HL-60 (cell line): Measurements from ENCODE around the gene CCNI2.

Experiments
- GABPA ChIP-seq: IDR thresholded peaks from 2 replicates; pipeline ENCODE4 v1.6.1; 2012; ENCODE audit warnings: low read depth
- POLR2AphosphoS5 ChIP-seq: IDR thresholded peaks from 2 replicates; pipeline ENCODE4 v1.6.1; 2012; ENCODE audit warnings: low read depth
- SPI1 ChIP-seq: IDR thresholded peaks from 2 replicates; pipeline ENCODE4 v1.6.1; 2012; ENCODE audit warnings: low read depth, mild to moderate bottlenecking, borderline replicate concordance
- TF ChIP-seq, protein P1 (sequence below): IDR thresholded peaks from one replicate; pipeline ENCODE4 v1.5.1; 2011; ENCODE audit warnings: low read length, control low read depth, inconsistent platforms; ENCODE audit not compliant: insufficient read depth
- TF ChIP-seq, protein P2 (sequence below): IDR thresholded peaks from 2 replicates; pipeline ENCODE4 v1.6.1; 2012; ENCODE audit warnings: low read depth; ENCODE audit not compliant: insufficient replicate concordance

DNA sequence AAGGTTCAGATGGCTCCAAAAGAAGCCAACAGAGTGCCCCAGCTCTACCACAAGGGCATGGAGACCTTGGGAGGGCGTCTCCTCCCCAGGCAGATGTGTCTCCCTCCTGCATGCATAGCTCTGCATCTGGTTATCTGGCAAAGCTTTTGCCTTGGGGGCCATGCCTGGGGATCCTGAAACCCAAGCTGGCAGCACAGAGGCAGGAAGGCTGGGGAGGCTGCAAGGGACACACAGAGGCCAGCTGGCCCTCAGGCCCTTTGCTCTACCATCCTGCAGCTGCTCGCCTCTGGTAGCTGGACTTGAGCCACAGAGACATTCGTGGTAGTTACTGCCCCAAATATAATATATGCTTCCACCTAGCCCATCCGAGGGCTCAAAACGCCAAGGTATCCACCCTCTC, 25.9 kb downstream of the CCNI2 start:
- TF ChIP-seq, protein P1, sequence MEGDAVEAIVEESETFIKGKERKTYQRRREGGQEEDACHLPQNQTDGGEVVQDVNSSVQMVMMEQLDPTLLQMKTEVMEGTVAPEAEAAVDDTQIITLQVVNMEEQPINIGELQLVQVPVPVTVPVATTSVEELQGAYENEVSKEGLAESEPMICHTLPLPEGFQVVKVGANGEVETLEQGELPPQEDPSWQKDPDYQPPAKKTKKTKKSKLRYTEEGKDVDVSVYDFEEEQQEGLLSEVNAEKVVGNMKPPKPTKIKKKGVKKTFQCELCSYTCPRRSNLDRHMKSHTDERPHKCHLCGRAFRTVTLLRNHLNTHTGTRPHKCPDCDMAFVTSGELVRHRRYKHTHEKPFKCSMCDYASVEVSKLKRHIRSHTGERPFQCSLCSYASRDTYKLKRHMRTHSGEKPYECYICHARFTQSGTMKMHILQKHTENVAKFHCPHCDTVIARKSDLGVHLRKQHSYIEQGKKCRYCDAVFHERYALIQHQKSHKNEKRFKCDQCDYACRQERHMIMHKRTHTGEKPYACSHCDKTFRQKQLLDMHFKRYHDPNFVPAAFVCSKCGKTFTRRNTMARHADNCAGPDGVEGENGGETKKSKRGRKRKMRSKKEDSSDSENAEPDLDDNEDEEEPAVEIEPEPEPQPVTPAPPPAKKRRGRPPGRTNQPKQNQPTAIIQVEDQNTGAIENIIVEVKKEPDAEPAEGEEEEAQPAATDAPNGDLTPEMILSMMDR: no peak
- TF ChIP-seq GABPA (no peak), POLR2AphosphoS5 (no peak), SPI1 (no peak)
- TF ChIP-seq, protein P2, sequence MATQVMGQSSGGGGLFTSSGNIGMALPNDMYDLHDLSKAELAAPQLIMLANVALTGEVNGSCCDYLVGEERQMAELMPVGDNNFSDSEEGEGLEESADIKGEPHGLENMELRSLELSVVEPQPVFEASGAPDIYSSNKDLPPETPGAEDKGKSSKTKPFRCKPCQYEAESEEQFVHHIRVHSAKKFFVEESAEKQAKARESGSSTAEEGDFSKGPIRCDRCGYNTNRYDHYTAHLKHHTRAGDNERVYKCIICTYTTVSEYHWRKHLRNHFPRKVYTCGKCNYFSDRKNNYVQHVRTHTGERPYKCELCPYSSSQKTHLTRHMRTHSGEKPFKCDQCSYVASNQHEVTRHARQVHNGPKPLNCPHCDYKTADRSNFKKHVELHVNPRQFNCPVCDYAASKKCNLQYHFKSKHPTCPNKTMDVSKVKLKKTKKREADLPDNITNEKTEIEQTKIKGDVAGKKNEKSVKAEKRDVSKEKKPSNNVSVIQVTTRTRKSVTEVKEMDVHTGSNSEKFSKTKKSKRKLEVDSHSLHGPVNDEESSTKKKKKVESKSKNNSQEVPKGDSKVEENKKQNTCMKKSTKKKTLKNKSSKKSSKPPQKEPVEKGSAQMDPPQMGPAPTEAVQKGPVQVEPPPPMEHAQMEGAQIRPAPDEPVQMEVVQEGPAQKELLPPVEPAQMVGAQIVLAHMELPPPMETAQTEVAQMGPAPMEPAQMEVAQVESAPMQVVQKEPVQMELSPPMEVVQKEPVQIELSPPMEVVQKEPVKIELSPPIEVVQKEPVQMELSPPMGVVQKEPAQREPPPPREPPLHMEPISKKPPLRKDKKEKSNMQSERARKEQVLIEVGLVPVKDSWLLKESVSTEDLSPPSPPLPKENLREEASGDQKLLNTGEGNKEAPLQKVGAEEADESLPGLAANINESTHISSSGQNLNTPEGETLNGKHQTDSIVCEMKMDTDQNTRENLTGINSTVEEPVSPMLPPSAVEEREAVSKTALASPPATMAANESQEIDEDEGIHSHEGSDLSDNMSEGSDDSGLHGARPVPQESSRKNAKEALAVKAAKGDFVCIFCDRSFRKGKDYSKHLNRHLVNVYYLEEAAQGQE: no peak
